Measurements from ENCODE around the gene MRPL36.

DNA sequence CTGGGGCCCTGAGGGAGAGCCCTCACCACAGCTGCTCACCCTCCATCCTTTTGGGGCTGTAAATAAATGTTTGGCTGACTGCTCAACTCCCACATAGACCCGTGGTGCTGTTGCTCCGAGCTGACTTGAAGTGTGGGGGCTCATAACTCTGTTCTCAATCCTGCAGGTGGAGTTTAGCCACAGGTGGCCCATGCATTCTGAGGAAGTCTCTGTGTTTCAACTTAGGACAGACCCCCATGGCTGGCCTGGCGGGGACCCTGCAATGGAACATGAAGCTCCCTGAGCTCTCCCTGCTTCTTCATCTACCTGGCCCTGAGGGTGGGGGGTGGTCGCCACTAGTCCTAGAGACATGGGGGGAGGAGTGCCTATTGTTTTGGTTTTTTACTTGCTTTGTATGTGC, 21.3 kb upstream of the MRPL36 start:
- TF ChIP-seq, protein P1, sequence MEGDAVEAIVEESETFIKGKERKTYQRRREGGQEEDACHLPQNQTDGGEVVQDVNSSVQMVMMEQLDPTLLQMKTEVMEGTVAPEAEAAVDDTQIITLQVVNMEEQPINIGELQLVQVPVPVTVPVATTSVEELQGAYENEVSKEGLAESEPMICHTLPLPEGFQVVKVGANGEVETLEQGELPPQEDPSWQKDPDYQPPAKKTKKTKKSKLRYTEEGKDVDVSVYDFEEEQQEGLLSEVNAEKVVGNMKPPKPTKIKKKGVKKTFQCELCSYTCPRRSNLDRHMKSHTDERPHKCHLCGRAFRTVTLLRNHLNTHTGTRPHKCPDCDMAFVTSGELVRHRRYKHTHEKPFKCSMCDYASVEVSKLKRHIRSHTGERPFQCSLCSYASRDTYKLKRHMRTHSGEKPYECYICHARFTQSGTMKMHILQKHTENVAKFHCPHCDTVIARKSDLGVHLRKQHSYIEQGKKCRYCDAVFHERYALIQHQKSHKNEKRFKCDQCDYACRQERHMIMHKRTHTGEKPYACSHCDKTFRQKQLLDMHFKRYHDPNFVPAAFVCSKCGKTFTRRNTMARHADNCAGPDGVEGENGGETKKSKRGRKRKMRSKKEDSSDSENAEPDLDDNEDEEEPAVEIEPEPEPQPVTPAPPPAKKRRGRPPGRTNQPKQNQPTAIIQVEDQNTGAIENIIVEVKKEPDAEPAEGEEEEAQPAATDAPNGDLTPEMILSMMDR (IDR thresholded peaks at IDR 0.05) = no peak
- TF ChIP-seq ZFX (IDR thresholded peaks at IDR 0.05; ENCODE audit: borderline replicate concordance) = no peak
